WI38 (cell line): ENCODE data around the gene CHAD.

Experiments used
- H3K4me3 ChIP-seq: 2 replicates; pipeline ENCODE4 v1.5.1; 2011; ENCODE audit warnings: low read depth, mild to moderate bottlenecking, control low read depth, low read length
- CTCF ChIP-seq: IDR thresholded peaks from 2 replicates; pipeline ENCODE4 v1.5.1; 2012; ENCODE audit warnings: low read depth, mild to moderate bottlenecking, control low read depth, low read length

CHAD gene

GRCh38 chr17:50492214-50492613 lies 23.5 kb upstream of the CHAD start:
- no peak for TF ChIP-seq CTCF
- H3K4me3 ChIP-seq, result no peak overlapping the region

GRCh38 chr17:50491505-50491904 lies 22.8 kb upstream of the CHAD start:
- TF ChIP-seq CTCF, result no peak

GRCh38 chr17:50488880-50489279 lies 20.2 kb upstream of the CHAD start:
- no peak overlapping the region for H3K4me3 ChIP-seq
- TF ChIP-seq CTCF, result no peak

More at GRCh38 chr17:50491505-50491904, 22.8 kb upstream of the CHAD start:
- no peak overlapping the region for H3K4me3 ChIP-seq

- H3K4me3 ChIP-seq, result no peak overlapping the region
- no peak for TF ChIP-seq CTCF
Measured at GRCh38 chr17:50487213-50488096, 18.8 kb upstream of the CHAD start.

GRCh38 chr17:50484386-50485155 lies 15.9 kb upstream of the CHAD start:
- TF ChIP-seq CTCF, result no peak
- H3K4me3 ChIP-seq, result no peak overlapping the region

- TF ChIP-seq CTCF, result no peak
- H3K4me3 ChIP-seq, result no peak overlapping the region
Measured at GRCh38 chr17:50483266-50483665, 14.6 kb upstream of the CHAD start.

GRCh38 chr17:50482516-50482915 lies 13.8 kb upstream of the CHAD start:
- H3K4me3 ChIP-seq, result no peak overlapping the region
- TF ChIP-seq CTCF, result peak; percentile 86
